HG03571 (cell line): ENCODE measurements around the gene MPRIP.

Experiments
- ATAC-seq: cut with Tn5 transposase; IDR thresholded peaks from one replicate; pipeline ENCODE4 v1.9.1; 2021; ENCODE audit not compliant: unreplicated experiment

The MPRIP gene

DNA sequence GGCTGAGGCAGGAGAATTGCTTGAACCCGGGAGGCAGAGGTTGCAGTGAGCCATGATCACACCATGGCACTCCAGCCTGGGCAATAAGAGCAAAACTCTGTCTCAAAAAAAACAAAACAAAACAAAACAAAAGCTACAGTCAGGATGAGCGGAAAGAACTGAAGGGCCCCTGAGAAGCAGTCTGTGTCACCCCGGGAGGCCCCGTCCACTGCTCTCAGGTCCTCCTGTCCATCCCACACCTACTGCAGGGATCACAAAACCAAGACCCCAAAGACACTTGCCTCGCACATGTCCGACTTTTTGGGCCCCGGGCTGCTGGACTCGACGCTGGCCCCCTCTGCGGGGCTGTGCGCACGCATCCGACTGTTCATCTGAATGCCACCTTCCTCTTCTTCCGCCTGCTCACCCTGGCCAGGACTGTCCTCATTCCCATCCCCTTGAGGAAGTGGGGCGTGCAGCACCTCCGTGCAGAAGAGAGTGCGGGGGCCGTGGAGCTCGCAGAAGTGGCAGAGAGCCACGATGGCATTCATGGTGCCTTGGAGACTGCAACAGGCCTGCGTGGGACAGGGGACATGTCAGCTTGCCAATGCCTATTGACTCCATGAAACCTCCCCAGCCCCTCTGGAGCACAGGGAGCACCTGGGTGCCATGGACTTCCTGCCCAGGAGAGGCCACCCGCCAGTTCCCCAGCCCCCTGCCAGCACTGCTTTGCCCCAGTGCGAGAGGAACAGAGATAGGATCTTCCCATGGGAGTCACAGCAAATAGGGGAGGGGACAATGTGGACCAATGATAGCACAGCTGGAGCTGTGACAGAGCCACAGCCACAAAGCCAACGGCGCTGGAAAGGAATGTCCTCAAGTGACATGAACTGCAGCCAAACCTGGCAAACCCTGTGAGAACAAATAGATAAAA lies 185.6 kb downstream of the MPRIP start:
- ATAC-seq: no peak

GRCh38 chr17:17228521-17229279 lies 186.4 kb downstream of the MPRIP start:
- ATAC-seq: no peak

- no peak for ATAC-seq
These were observed 187.4 kb downstream of the MPRIP start for GRCh38 chr17:17229416-17230384.

- ATAC-seq: no peak
These were observed 189.5 kb downstream of the MPRIP start for GRCh38 chr17:17231621-17232302.

- ATAC-seq: no peak
These were observed 190.0 kb downstream of the MPRIP start for GRCh38 chr17:17232303-17232621.

DNA sequence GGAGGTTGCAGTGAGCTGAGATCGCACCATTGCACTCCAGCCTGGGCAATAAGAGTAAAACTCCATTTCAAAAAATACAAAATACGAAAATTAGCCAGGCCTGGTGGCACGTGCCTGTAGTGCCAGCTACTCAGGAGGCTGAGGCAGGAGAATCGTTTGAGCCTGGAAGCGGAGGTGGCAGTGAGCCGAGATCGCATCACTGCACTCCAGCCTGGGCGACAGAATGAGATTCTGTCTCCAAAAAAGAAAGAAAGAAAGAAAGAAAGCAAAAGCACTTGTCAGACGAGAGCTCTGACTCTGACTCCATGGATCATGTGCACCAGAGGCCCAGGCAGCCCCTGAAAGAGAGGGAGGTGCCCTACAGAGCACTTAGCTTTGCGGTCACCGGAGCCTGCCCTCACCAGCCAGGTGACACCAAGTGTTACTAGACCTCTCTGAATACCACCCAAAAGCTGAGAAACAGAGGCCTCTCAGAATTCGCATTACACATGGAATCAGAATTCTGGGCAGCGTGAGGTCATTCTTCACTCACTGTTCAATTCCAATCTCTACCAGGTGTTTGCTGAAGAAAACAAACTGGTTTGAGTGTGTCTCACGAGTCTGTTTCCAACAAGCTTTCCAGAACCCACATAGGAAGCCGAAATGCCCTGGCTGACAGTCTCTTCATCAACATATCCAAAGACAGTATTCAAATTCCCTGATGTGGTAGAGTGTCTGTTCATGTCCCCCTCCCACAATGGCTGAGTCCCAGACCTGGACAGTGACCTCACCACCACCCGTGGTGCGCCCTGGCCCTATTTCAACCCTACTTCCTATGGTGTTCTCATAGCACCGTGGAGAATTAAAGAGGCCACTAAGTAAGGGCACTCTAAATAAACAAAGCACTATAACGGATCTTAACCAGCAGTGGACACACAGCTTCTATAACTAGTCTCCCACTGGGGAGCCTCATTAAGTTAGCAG lies 193.2 kb downstream of the MPRIP start:
- no peak for ATAC-seq

DNA sequence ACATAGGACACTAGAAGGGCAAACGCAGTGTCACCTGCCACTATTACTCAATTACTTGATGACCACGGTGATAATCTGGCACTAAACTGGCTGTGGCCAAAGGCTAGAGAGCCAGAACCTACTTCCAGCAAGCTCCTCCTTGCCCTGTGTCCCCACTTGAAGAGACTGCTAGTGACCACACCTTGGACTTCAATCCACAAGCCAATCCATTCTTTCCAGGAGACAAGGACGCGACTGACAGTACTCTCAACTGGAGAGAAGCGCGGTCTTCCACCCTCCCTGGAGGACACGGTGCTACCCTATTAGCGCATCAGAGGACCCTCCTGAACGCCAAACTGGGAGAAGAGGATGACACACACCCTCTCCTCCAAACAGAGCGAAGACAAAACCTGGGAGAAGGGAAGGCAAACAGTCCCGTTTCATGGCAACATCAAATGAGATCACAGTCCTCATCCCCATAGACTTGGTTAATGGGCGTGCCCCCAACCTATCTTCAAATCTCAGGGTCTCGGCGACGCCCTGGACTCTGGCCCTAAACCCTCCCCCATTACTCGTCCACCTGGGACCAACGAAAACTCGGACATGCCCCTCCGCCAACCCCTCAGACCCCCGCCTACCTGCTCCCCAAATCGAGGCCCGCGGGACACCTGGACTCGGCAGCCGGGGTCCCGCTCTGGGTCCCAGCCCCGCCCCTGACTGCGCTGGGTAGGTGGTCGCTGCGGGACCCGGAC lies 194.2 kb downstream of the MPRIP start:
- no peak for ATAC-seq

GRCh38 chr17:17237026-17237799 lies 195.0 kb downstream of the MPRIP start, which contains the start of gene FLCN:
Gene FLCN (minus strand): TSS chr17:17237168. CDS start chr17:17228137, 9,031 bp downstream.
- ATAC-seq: peak; percentile 81

DNA sequence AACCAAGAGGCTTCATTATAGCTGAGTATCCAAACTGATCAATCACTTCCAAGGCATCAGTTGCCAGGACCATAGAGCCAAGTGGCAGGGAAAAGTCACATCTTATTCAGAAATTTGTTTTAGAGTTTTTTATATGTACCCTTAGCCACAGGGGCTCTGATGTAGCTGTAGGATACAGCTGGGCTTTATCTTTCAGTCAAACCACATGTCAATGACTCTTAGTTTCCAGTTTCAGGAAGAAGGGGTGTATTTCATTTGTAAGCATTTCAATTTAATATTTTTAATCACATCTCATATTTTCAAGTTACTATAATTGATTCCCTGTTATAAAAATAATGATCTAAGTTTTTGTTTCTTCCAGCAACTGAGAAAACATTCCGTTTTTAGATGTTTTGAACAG lies 197.6 kb downstream of the MPRIP start:
- no peak for ATAC-seq

DNA sequence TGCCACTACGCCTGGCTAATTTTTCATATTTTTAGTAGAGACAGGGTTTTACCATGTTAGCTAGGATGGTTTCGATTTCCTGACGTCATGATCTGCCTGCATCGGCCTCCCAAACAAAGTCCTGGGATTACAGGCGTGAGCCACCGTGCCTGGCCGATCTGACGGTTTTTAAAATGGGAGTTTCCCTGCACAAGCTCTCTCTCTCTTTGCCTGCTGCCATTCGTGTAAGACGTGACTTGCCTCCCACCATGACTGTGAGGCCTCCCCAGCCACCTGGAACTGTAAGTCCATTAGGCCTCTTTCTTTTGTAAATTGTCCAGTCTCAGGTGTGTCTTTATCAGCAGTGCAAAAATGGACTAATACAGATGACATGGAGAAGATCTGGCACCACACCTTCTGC lies 199.4 kb downstream of the MPRIP start:
- ATAC-seq: no peak

DNA sequence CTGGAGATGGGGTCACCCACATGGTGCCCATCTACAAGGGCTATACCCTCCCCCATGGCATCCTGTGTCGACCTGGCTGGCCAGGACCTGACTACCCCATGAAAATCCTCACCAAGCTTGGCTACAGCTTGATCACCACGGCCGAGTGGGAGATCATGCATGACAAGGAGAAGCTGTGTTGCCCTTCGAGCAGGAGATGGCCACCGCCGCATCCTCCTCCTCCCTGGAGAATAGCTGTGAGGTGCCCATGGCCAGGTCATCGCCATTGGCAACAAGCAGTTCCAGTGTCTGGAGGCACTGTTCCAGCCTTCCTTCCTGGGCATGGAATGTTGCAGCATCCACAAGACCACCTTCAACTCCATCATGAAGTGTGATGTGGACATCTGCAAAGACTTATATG lies 200.0 kb downstream of the MPRIP start:
- ATAC-seq: no peak
